ENCODE results near the gene FBN1.

Gene FBN1

GRCh38 chr15:48547286-48547685 is 98.2 kb downstream of the FBN1 start:
- Mint-ChIP-seq H3K27me3 (no peaks in the 10 kb centered on the region), H3K4me3 (no peak overlapping the region), H3K9me3 (ENCODE audit: low read depth) (no peaks in the 10 kb centered on the region), H3K27ac (no peak overlapping the region), H3K36me3 (no peaks in the 10 kb centered on the region), H3K4me1 (ENCODE audit: low read depth) (no peaks in the 10 kb centered on the region)

GRCh38 chr15:48546296-48546695 is 99.2 kb downstream of the FBN1 start:
- no peak overlapping the region for H3K4me3 Mint-ChIP-seq
- no peaks in the 10 kb centered on the region for H3K36me3 Mint-ChIP-seq
- H3K9me3 Mint-ChIP-seq (ENCODE audit: low read depth): no peaks in the 10 kb centered on the region

GRCh38 chr15:48544778-48545177 is 100.7 kb downstream of the FBN1 start:
- Mint-ChIP-seq H3K36me3 (no peaks in the 10 kb centered on the region), H3K4me1 (ENCODE audit: low read depth) (no peaks in the 10 kb centered on the region), H3K27ac (no peak overlapping the region), H3K27me3 (no peaks in the 10 kb centered on the region), H3K4me3 (no peak overlapping the region), H3K9me3 (ENCODE audit: low read depth) (no peaks in the 10 kb centered on the region)

More at GRCh38 chr15:48546296-48546695, 99.2 kb downstream of the FBN1 start:
- Mint-ChIP-seq H3K27ac (no peak overlapping the region), H3K4me1 (ENCODE audit: low read depth) (no peaks in the 10 kb centered on the region), H3K27me3 (no peaks in the 10 kb centered on the region)

- Mint-ChIP-seq H3K27me3 (peaks cover 2% of the 10 kb centered on the region), H3K36me3 (no peaks in the 10 kb centered on the region), H3K4me1 (ENCODE audit: low read depth) (no peaks in the 10 kb centered on the region), H3K27ac (no peak overlapping the region), H3K9me3 (ENCODE audit: low read depth) (no peaks in the 10 kb centered on the region), H3K4me3 (no peak overlapping the region)
Observed at GRCh38 chr15:48541341-48542278, 103.9 kb downstream of the FBN1 start.

- H3K4me3 Mint-ChIP-seq: no peak overlapping the region
- H3K36me3 Mint-ChIP-seq: no peaks in the 10 kb centered on the region
- peaks cover 2% of the 10 kb centered on the region for H3K27me3 Mint-ChIP-seq
- H3K9me3 Mint-ChIP-seq (ENCODE audit: low read depth): no peaks in the 10 kb centered on the region
- no peak overlapping the region for H3K27ac Mint-ChIP-seq
- H3K4me1 Mint-ChIP-seq (ENCODE audit: low read depth): no peaks in the 10 kb centered on the region
Observed at GRCh38 chr15:48540756-48541155, 104.8 kb downstream of the FBN1 start.

GRCh38 chr15:48538941-48539340 is 106.6 kb downstream of the FBN1 start:
- no peak overlapping the region for H3K27ac Mint-ChIP-seq
- H3K4me3 Mint-ChIP-seq: no peak overlapping the region
- peaks cover 2% of the 10 kb centered on the region for H3K27me3 Mint-ChIP-seq

GRCh38 chr15:48537271-48538113 is 108.0 kb downstream of the FBN1 start:
- H3K27ac Mint-ChIP-seq: no peak overlapping the region
- H3K9me3 Mint-ChIP-seq (ENCODE audit: low read depth): no peaks in the 10 kb centered on the region
- no peaks in the 10 kb centered on the region for H3K36me3 Mint-ChIP-seq
- no peaks in the 10 kb centered on the region for H3K4me1 Mint-ChIP-seq (ENCODE audit: low read depth)
- H3K27me3 Mint-ChIP-seq: peaks cover 2% of the 10 kb centered on the region
- H3K4me3 Mint-ChIP-seq: no peak overlapping the region

More at GRCh38 chr15:48538941-48539340, 106.6 kb downstream of the FBN1 start:
- no peaks in the 10 kb centered on the region for H3K4me1 Mint-ChIP-seq (ENCODE audit: low read depth)
- H3K36me3 Mint-ChIP-seq: no peaks in the 10 kb centered on the region
- no peaks in the 10 kb centered on the region for H3K9me3 Mint-ChIP-seq (ENCODE audit: low read depth)

- Mint-ChIP-seq H3K4me3 (no peak overlapping the region), H3K27ac (no peak overlapping the region), H3K9me3 (ENCODE audit: low read depth) (no peaks in the 10 kb centered on the region), H3K36me3 (no peaks in the 10 kb centered on the region), H3K27me3 (peaks cover 2% of the 10 kb centered on the region), H3K4me1 (ENCODE audit: low read depth) (no peaks in the 10 kb centered on the region)
Observed at GRCh38 chr15:48536681-48537091, 108.8 kb downstream of the FBN1 start.

GRCh38 chr15:48533982-48534381 is 111.5 kb downstream of the FBN1 start:
- Mint-ChIP-seq H3K4me3 (no peak overlapping the region), H3K9me3 (ENCODE audit: low read depth) (no peaks in the 10 kb centered on the region), H3K4me1 (ENCODE audit: low read depth) (no peaks in the 10 kb centered on the region), H3K27ac (no peak overlapping the region), H3K27me3 (peaks cover under 1% of the 10 kb centered on the region), H3K36me3 (no peaks in the 10 kb centered on the region)

GRCh38 chr15:48532946-48533345 is 112.6 kb downstream of the FBN1 start:
- H3K4me3 Mint-ChIP-seq: no peak overlapping the region
- no peak overlapping the region for H3K27ac Mint-ChIP-seq
- no peaks in the 10 kb centered on the region for H3K9me3 Mint-ChIP-seq (ENCODE audit: low read depth)
- no peaks in the 10 kb centered on the region for H3K4me1 Mint-ChIP-seq (ENCODE audit: low read depth)
- H3K27me3 Mint-ChIP-seq: no peaks in the 10 kb centered on the region
- H3K36me3 Mint-ChIP-seq: no peaks in the 10 kb centered on the region

- Mint-ChIP-seq H3K4me1 (ENCODE audit: low read depth) (no peaks in the 10 kb centered on the region), H3K9me3 (ENCODE audit: low read depth) (no peaks in the 10 kb centered on the region), H3K27me3 (no peaks in the 10 kb centered on the region), H3K36me3 (no peaks in the 10 kb centered on the region), H3K27ac (no peak overlapping the region), H3K4me3 (no peak overlapping the region)
Observed at GRCh38 chr15:48530528-48530927, 115.0 kb downstream of the FBN1 start.

- no peaks in the 10 kb centered on the region for H3K27me3 Mint-ChIP-seq
- no peaks in the 10 kb centered on the region for H3K36me3 Mint-ChIP-seq
- no peaks in the 10 kb centered on the region for H3K9me3 Mint-ChIP-seq (ENCODE audit: low read depth)
- H3K4me3 Mint-ChIP-seq: no peak overlapping the region
- no peak overlapping the region for H3K27ac Mint-ChIP-seq
- no peaks in the 10 kb centered on the region for H3K4me1 Mint-ChIP-seq (ENCODE audit: low read depth)
Observed at GRCh38 chr15:48528921-48529320, 116.6 kb downstream of the FBN1 start.

GRCh38 chr15:48527517-48527916 is 118.0 kb downstream of the FBN1 start:
- Mint-ChIP-seq H3K27me3 (no peaks in the 10 kb centered on the region), H3K4me1 (ENCODE audit: low read depth) (no peaks in the 10 kb centered on the region), H3K36me3 (no peaks in the 10 kb centered on the region), H3K9me3 (ENCODE audit: low read depth) (no peaks in the 10 kb centered on the region), H3K27ac (no peak overlapping the region), H3K4me3 (no peak overlapping the region)

GRCh38 chr15:48522911-48523310 is 122.6 kb downstream of the FBN1 start:
- H3K4me1 Mint-ChIP-seq (ENCODE audit: low read depth): no peaks in the 10 kb centered on the region
- no peaks in the 10 kb centered on the region for H3K9me3 Mint-ChIP-seq (ENCODE audit: low read depth)
- no peak overlapping the region for H3K4me3 Mint-ChIP-seq
- H3K27me3 Mint-ChIP-seq: no peaks in the 10 kb centered on the region
- no peak overlapping the region for H3K27ac Mint-ChIP-seq
- no peaks in the 10 kb centered on the region for H3K36me3 Mint-ChIP-seq

- H3K4me3 Mint-ChIP-seq: no peak overlapping the region
- H3K36me3 Mint-ChIP-seq: no peaks in the 10 kb centered on the region
- H3K27me3 Mint-ChIP-seq: no peaks in the 10 kb centered on the region
- H3K4me1 Mint-ChIP-seq (ENCODE audit: low read depth): no peaks in the 10 kb centered on the region
- H3K27ac Mint-ChIP-seq: no peak overlapping the region
- H3K9me3 Mint-ChIP-seq (ENCODE audit: low read depth): no peaks in the 10 kb centered on the region
Observed at GRCh38 chr15:48522123-48522522, 123.4 kb downstream of the FBN1 start.

Data from activated naive CD8-positive, alpha-beta T cell (primary cell).